GM13977 (cell line): ENCODE measurements around the gene GNAZ.
"Not testable (repeated sequence)": the region's sequence is repeated elsewhere in the genome, so short reads cannot be mapped to it uniquely, and the experiment has no call there.

Source experiments
- DNase-seq: peaks from one replicate; pipeline ENCODE4 v3.0.0; 2012; ENCODE audit warnings: low spot score
- in situ Hi-C: fragments of 300-500 bp; cut with MboI; formaldehyde crosslinking; loops from one replicate; pipeline ENCODE4 v1.12.0; 2022; ENCODE audit warnings: low sequenced_read_pairs, low pct_unique_long_range_greater_than_20kb, mixed read lengths, inconsistent platforms; ENCODE audit not compliant: unreplicated experiment
- TF ChIP-seq, protein P1 (sequence below): IDR thresholded peaks from 2 replicates; pipeline ENCODE4 v1.5.1; 2012; ENCODE audit warnings: mild to moderate bottlenecking, control low read depth; ENCODE audit not compliant: insufficient read depth; ENCODE audit errors: extremely low read depth, missing control alignments

GNAZ gene

DNA sequence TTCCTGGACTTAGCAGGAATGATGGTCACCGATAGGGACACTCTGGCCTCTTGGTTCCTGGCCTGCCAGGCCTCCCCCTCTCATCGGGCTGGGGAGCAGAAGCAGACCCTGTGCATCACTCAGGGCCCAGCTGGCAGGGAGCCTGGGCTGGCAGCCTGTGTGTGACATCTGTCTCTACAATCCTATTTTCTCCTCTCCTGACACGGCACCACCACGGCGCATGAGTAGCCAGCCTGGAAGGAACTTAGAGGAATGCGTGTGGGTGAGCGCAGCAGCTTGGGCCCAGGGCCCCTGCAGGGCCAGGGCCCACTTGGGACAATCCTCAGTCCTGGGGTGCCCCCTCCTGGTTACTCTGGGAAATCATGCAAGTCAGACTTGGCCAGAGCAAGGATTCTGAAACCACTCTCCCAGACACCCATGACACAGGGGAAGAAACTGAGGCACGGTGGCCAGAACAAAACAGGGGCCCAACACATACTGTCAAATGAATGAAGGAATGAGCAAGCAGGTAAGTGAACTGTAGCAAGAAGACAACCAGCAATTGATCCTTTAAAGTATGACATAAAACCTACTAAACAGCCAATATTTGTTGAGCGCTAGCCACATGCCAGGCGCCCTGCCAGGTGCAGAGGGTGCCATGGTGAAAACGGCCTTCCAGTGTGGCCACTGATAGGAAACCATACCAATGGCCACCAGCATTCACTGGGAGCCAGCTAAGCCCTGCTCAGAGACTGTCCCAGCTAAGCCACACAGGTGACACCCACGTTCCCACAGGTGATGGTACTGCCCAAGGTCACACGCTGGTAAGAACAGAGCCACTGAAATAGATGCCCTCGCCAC lies 58.2 kb downstream of the GNAZ start:
- peak; percentile 84 for DNase-seq
- in situ Hi-C loops = loop anchor here (10.0 to 25.0 kb wide), 3 partner anchors 724 to 916 kb away; no protein-coding TSS in a partner anchor
- TF ChIP-seq, protein P1, sequence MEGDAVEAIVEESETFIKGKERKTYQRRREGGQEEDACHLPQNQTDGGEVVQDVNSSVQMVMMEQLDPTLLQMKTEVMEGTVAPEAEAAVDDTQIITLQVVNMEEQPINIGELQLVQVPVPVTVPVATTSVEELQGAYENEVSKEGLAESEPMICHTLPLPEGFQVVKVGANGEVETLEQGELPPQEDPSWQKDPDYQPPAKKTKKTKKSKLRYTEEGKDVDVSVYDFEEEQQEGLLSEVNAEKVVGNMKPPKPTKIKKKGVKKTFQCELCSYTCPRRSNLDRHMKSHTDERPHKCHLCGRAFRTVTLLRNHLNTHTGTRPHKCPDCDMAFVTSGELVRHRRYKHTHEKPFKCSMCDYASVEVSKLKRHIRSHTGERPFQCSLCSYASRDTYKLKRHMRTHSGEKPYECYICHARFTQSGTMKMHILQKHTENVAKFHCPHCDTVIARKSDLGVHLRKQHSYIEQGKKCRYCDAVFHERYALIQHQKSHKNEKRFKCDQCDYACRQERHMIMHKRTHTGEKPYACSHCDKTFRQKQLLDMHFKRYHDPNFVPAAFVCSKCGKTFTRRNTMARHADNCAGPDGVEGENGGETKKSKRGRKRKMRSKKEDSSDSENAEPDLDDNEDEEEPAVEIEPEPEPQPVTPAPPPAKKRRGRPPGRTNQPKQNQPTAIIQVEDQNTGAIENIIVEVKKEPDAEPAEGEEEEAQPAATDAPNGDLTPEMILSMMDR = peak; percentile 79

- in situ Hi-C loops = loop anchor here (10.0 to 25.0 kb wide), 3 partner anchors 724 to 917 kb away; no protein-coding TSS in a partner anchor
- no peak for DNase-seq
- TF ChIP-seq, protein P1 = no peak
Measured at GRCh38 chr22:23129149-23129548, 58.8 kb downstream of the GNAZ start.

GRCh38 chr22:23130697-23131096 lies 60.4 kb downstream of the GNAZ start:
- TF ChIP-seq, protein P1 = no peak
- in situ Hi-C loops = loop anchor here (25.0 kb wide), 2 partner anchors 768 to 918 kb away; no protein-coding TSS in a partner anchor
- no peak for DNase-seq

GRCh38 chr22:23131931-23132330 lies 61.6 kb downstream of the GNAZ start:
- TF ChIP-seq, protein P1 = no peak

DNA sequence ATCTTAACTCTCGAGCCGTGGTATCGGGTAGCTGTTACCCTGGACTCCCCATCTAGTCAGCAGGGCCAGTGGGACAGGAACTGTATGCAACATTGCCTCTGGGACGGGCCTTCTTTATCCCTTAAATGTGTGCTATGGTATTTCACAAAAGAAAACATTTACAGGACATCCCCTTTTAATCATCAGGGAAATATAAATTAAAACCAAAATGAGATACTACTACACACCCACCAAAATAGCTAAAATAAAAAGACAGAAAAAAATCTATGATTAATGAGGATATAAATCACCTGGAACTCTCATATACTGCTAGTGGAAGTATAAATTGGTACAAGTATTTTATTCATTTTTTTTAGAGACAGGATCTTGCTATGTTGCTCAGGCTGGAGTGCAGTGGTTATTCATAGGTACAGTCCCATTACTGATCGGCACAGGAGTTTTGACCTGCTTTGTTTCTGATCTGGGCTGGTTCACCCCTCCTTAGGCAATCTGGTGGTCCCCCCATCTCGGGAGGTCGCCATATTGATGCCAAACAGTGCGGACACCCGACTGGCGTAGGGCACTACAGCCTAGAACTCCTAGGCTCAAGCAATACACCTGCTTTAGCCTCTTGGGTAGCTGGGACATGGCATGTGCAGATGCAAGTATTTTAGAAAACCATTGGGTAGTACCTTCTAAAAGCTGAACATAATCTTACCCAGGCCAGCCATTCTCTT lies 62.2 kb downstream of the GNAZ start:
- in situ Hi-C loops = loop anchor here (25.0 kb wide), 2 partner anchors 770 to 920 kb away; no protein-coding TSS in a partner anchor
- DNase-seq = no peak
- TF ChIP-seq, protein P1 = no peak

More at GRCh38 chr22:23131931-23132330, 61.6 kb downstream of the GNAZ start:
- in situ Hi-C loops = loop anchor here (25.0 kb wide), 2 partner anchors 770 to 920 kb away; no protein-coding TSS in a partner anchor
- DNase-seq = no peak

DNA sequence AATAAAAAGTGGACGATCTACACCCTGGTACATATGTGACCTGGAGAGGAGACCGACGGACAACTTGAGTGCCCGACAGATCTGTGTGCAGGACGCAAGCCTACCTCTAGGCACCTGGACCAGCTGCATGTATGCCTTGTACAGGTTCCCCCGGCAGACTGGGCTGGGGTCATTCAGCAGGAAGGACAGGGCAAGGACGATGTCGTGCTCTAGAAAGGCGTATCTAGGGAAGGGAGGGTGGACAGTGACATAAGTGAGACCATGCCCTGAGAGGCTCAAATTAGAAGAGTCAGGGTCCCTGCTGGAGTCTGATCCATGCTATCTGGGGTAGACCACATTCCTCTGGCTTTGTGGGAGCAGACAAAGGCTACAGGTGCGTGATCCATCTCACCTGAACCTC lies 63.6 kb downstream of the GNAZ start:
- no peak for DNase-seq
- in situ Hi-C loops = loop anchor here (25.0 kb wide), 2 partner anchors 772 to 922 kb away; no protein-coding TSS in a partner anchor
- TF ChIP-seq, protein P1 = no peak

DNA sequence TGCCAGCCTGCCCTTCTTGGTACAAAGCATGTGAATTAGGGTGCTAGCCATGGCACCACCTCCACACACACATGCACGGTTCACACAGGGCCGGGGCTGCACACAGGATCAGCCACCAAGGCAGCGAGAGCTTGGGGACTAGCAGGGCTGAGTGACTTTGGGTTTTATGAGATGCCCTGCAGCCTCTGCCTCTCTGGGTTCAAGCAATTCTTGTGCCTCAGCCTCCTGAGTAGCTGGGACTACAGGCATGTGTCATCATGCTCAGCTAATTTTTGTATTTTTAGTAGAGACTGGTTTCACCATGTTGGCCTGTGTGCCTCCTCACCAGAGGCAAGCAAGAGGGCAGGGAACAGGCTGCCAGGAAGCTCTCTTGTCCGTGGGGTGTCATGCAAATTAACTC lies 66.7 kb downstream of the GNAZ start:
- DNase-seq = not testable (repeated sequence)
- in situ Hi-C loops = loop anchor here (25.0 kb wide), 2 partner anchors 775 to 925 kb away; no protein-coding TSS in a partner anchor
